ENCODE results near the gene IQSEC1. TPM values are rescaled to one million over a fixed set of nuclear protein-coding genes. Genes with fewer than 3 reads are reported as not detected.

The IQSEC1 gene
- total and polyA plus RNA-seq, 2 experiments from 2014 or later: 8.0 to 51.9 TPM

GRCh38 chr3:12967606-12968351 is 105.5 kb downstream of the IQSEC1 start:
- peak; percentile 90 for ATAC-seq

More at GRCh38 chr3:12967606-12968351, 105.5 kb downstream of the IQSEC1 start:
- Histone ChIP-seq H3K9me2 (ENCODE audit: insufficient read depth) (no peaks in the 10 kb centered on the region), H3K36me3 (ENCODE audit: insufficient read depth) (no peaks in the 10 kb centered on the region), H3F3A (replicated peaks; ENCODE audit: low read depth) (no peaks in the 10 kb centered on the region), H3K79me2 (replicated peaks; ENCODE audit: insufficient read depth) (peaks cover 43% of the 10 kb centered on the region), H4K20me1 (replicated peaks; ENCODE audit: insufficient read depth) (no peaks in the 10 kb centered on the region; the same call in 1 of the 2 replicates), H3K4me1 (ENCODE audit: insufficient read depth) (peaks cover 14% of the 10 kb centered on the region; the same call in 1 of the 2 replicates), H3K27me3 (ENCODE audit: insufficient read depth) (0 out of 2 replicates have a peak, but pooled peaks cover 2% of the 10 kb centered on the region), H3K4me3 (peak overlapping the region; percentile 89), H3K27ac (ENCODE audit: low read depth) (no peak overlapping the region), H2AFZ (peak overlapping the region; percentile 97; the same call in 1 of the 2 replicates), H3K4me2 (peak overlapping the region; percentile 95)
- DNase-seq (ENCODE audit: low spot score): peak; percentile 94
- Mint-ChIP-seq H3K27ac (no peak overlapping the region), H3K4me1 (peaks cover 35% of the 10 kb centered on the region), H3K36me3 (ENCODE audit: low read depth) (no peaks in the 10 kb centered on the region), H3K27me3 (ENCODE audit: insufficient read depth, low read depth, poor library complexity) (peaks cover 32% of the 10 kb centered on the region), H3K9me3 (no peaks in the 10 kb centered on the region), H3K4me3 (peak overlapping the region; percentile 65)
- TF ChIP-seq NANOG (IDR thresholded peaks at IDR 0.05; ENCODE audit: borderline replicate concordance) (no peak), ZNF331 (CRISPR knock-in tag; IDR thresholded peaks at IDR 0.05; ENCODE audit: low read depth) (no peak), REST (IDR thresholded peaks at IDR 0.05; ENCODE audit: unreplicated experiment) (no peak), POLR2AphosphoS5 (IDR thresholded peaks at IDR 0.05; ENCODE audit: low read depth) (peak; percentile 40; the same call in 1 of the 2 replicates), CTCF (conservative IDR thresholded peaks at IDR 0.05; ENCODE audit: low read depth in 2 of 2) (no peak), STAT1 (IDR thresholded peaks at IDR 0.05; ENCODE audit: unreplicated experiment) (no peak), JUNB (IDR thresholded peaks at IDR 0.05; ENCODE audit: unreplicated experiment) (no peak), CREB1 (CRISPR knock-in tag; IDR thresholded peaks at IDR 0.05; ENCODE audit: low read depth) (no peak), EZH2 (IDR thresholded peaks at IDR 0.05; ENCODE audit: low read depth, unreplicated experiment) (no peak)
